ENCODE data around the gene FAM174B.
A peak's percentile ranks its signal among the peaks of the same experiment; 100 is the strongest.

The FAM174B gene

GRCh38 chr15:92662762-92663161 lies 7.2 kb upstream of the FAM174B start:
- H3K36me3 ChIP-seq (ENCODE audit: control insufficient read depth, insufficient read depth, low read length): no peaks in the 10 kb centered on the region
- no peaks in the 10 kb centered on the region for H3K27me3 ChIP-seq (ENCODE audit: control insufficient read depth, insufficient read depth, low read length)
- no peak overlapping the region for H3K4me3 ChIP-seq (ENCODE audit: low read length)
- peaks cover 9% of the 10 kb centered on the region for H3K4me1 ChIP-seq (ENCODE audit: control insufficient read depth, insufficient read depth, low read length)
- no peaks in the 10 kb centered on the region for H3K9me3 ChIP-seq (ENCODE audit: control insufficient read depth, low read length)
- no peak overlapping the region for H3K9ac ChIP-seq (ENCODE audit: low read length)

- Histone ChIP-seq H3K36me3 (ENCODE audit: control insufficient read depth, insufficient read depth, low read length) (no peaks in the 10 kb centered on the region), H3K4me1 (ENCODE audit: control insufficient read depth, insufficient read depth, low read length) (peaks cover under 1% of the 10 kb centered on the region), H3K9me3 (ENCODE audit: control insufficient read depth, low read length) (no peaks in the 10 kb centered on the region), H3K9ac (ENCODE audit: low read length) (no peak overlapping the region), H3K4me3 (ENCODE audit: low read length) (no peak overlapping the region), H3K27me3 (ENCODE audit: control insufficient read depth, insufficient read depth, low read length) (no peaks in the 10 kb centered on the region)
Measured at GRCh38 chr15:92661956-92662355, 6.4 kb upstream of the FAM174B start.

GRCh38 chr15:92661069-92661468 lies 5.5 kb upstream of the FAM174B start:
- peaks cover 6% of the 10 kb centered on the region for H3K4me1 ChIP-seq (ENCODE audit: control insufficient read depth, insufficient read depth, low read length)
- H3K36me3 ChIP-seq (ENCODE audit: control insufficient read depth, insufficient read depth, low read length): no peaks in the 10 kb centered on the region
- H3K4me3 ChIP-seq (ENCODE audit: low read length): no peak overlapping the region
- no peaks in the 10 kb centered on the region for H3K9me3 ChIP-seq (ENCODE audit: control insufficient read depth, low read length)
- H3K9ac ChIP-seq (ENCODE audit: low read length): no peak overlapping the region
- H3K27me3 ChIP-seq (ENCODE audit: control insufficient read depth, insufficient read depth, low read length): no peaks in the 10 kb centered on the region

- Histone ChIP-seq H3K4me1 (ENCODE audit: control insufficient read depth, insufficient read depth, low read length) (peaks cover 31% of the 10 kb centered on the region), H3K27me3 (ENCODE audit: control insufficient read depth, insufficient read depth, low read length) (no peaks in the 10 kb centered on the region), H3K4me3 (ENCODE audit: low read length) (no peak overlapping the region), H3K36me3 (ENCODE audit: control insufficient read depth, insufficient read depth, low read length) (no peaks in the 10 kb centered on the region), H3K9me3 (ENCODE audit: control insufficient read depth, low read length) (no peaks in the 10 kb centered on the region), H3K9ac (ENCODE audit: low read length) (no peak overlapping the region)
Measured at GRCh38 chr15:92657486-92657885, 1.9 kb upstream of the FAM174B start.

- H3K27me3 ChIP-seq (ENCODE audit: control insufficient read depth, insufficient read depth, low read length): no peaks in the 10 kb centered on the region
- peaks cover 36% of the 10 kb centered on the region for H3K4me1 ChIP-seq (ENCODE audit: control insufficient read depth, insufficient read depth, low read length)
- H3K9me3 ChIP-seq (ENCODE audit: control insufficient read depth, low read length): no peaks in the 10 kb centered on the region
- no peaks in the 10 kb centered on the region for H3K36me3 ChIP-seq (ENCODE audit: control insufficient read depth, insufficient read depth, low read length)
- H3K9ac ChIP-seq (ENCODE audit: low read length): peak overlapping the region; percentile 78
- H3K4me3 ChIP-seq (ENCODE audit: low read length): peak overlapping the region; percentile 21
Measured at GRCh38 chr15:92656089-92656488, 514 bp upstream of the FAM174B start.

GRCh38 chr15:92654662-92655061 lies 913 bp downstream of the FAM174B start:
- H3K4me3 ChIP-seq (ENCODE audit: low read length): no peak overlapping the region
- H3K9ac ChIP-seq (ENCODE audit: low read length): peak overlapping the region; percentile 78
- H3K4me1 ChIP-seq (ENCODE audit: control insufficient read depth, insufficient read depth, low read length): peaks cover 41% of the 10 kb centered on the region
- no peaks in the 10 kb centered on the region for H3K27me3 ChIP-seq (ENCODE audit: control insufficient read depth, insufficient read depth, low read length)
- H3K9me3 ChIP-seq (ENCODE audit: control insufficient read depth, low read length): no peaks in the 10 kb centered on the region
- H3K36me3 ChIP-seq (ENCODE audit: control insufficient read depth, insufficient read depth, low read length): no peaks in the 10 kb centered on the region

GRCh38 chr15:92653836-92654539 lies 1.6 kb downstream of the FAM174B start:
- Histone ChIP-seq H3K36me3 (ENCODE audit: control insufficient read depth, insufficient read depth, low read length) (no peaks in the 10 kb centered on the region), H3K9me3 (ENCODE audit: control insufficient read depth, low read length) (no peaks in the 10 kb centered on the region), H3K4me1 (ENCODE audit: control insufficient read depth, insufficient read depth, low read length) (peaks cover 43% of the 10 kb centered on the region), H3K27me3 (ENCODE audit: control insufficient read depth, insufficient read depth, low read length) (no peaks in the 10 kb centered on the region), H3K9ac (ENCODE audit: low read length) (peak overlapping the region; percentile 78), H3K4me3 (ENCODE audit: low read length) (peak overlapping the region; percentile 21)

- Histone ChIP-seq H3K27me3 (ENCODE audit: control insufficient read depth, insufficient read depth, low read length) (no peaks in the 10 kb centered on the region), H3K4me3 (ENCODE audit: low read length) (peak overlapping the region; percentile 21), H3K9me3 (ENCODE audit: control insufficient read depth, low read length) (no peaks in the 10 kb centered on the region), H3K9ac (ENCODE audit: low read length) (peak overlapping the region; percentile 33), H3K36me3 (ENCODE audit: control insufficient read depth, insufficient read depth, low read length) (no peaks in the 10 kb centered on the region), H3K4me1 (ENCODE audit: control insufficient read depth, insufficient read depth, low read length) (peaks cover 49% of the 10 kb centered on the region)
Measured at GRCh38 chr15:92653366-92653765, 2.2 kb downstream of the FAM174B start.

- Histone ChIP-seq H3K4me3 (ENCODE audit: low read length) (no peak overlapping the region), H3K27me3 (ENCODE audit: control insufficient read depth, insufficient read depth, low read length) (no peaks in the 10 kb centered on the region), H3K9me3 (ENCODE audit: control insufficient read depth, low read length) (no peaks in the 10 kb centered on the region), H3K9ac (ENCODE audit: low read length) (no peak overlapping the region), H3K4me1 (ENCODE audit: control insufficient read depth, insufficient read depth, low read length) (peaks cover 56% of the 10 kb centered on the region), H3K36me3 (ENCODE audit: control insufficient read depth, insufficient read depth, low read length) (no peaks in the 10 kb centered on the region)
Measured at GRCh38 chr15:92652576-92652966, 3.0 kb downstream of the FAM174B start.

GRCh38 chr15:92651877-92652575 lies 3.5 kb downstream of the FAM174B start:
- Histone ChIP-seq H3K4me1 (ENCODE audit: control insufficient read depth, insufficient read depth, low read length) (peaks cover 61% of the 10 kb centered on the region), H3K4me3 (ENCODE audit: low read length) (no peak overlapping the region), H3K9me3 (ENCODE audit: control insufficient read depth, low read length) (no peaks in the 10 kb centered on the region), H3K27me3 (ENCODE audit: control insufficient read depth, insufficient read depth, low read length) (no peaks in the 10 kb centered on the region), H3K36me3 (ENCODE audit: control insufficient read depth, insufficient read depth, low read length) (no peaks in the 10 kb centered on the region), H3K9ac (ENCODE audit: low read length) (peak overlapping the region; percentile 2)

GRCh38 chr15:92650966-92651365 lies 4.6 kb downstream of the FAM174B start:
- Histone ChIP-seq H3K27me3 (ENCODE audit: control insufficient read depth, insufficient read depth, low read length) (no peaks in the 10 kb centered on the region), H3K4me3 (ENCODE audit: low read length) (no peak overlapping the region), H3K36me3 (ENCODE audit: control insufficient read depth, insufficient read depth, low read length) (no peaks in the 10 kb centered on the region), H3K4me1 (ENCODE audit: control insufficient read depth, insufficient read depth, low read length) (peaks cover 63% of the 10 kb centered on the region), H3K9ac (ENCODE audit: low read length) (no peak overlapping the region), H3K9me3 (ENCODE audit: control insufficient read depth, low read length) (no peaks in the 10 kb centered on the region)

- peaks cover 67% of the 10 kb centered on the region for H3K4me1 ChIP-seq (ENCODE audit: control insufficient read depth, insufficient read depth, low read length)
- no peak overlapping the region for H3K9ac ChIP-seq (ENCODE audit: low read length)
- H3K36me3 ChIP-seq (ENCODE audit: control insufficient read depth, insufficient read depth, low read length): no peaks in the 10 kb centered on the region
- no peaks in the 10 kb centered on the region for H3K27me3 ChIP-seq (ENCODE audit: control insufficient read depth, insufficient read depth, low read length)
- no peak overlapping the region for H3K4me3 ChIP-seq (ENCODE audit: low read length)
- no peaks in the 10 kb centered on the region for H3K9me3 ChIP-seq (ENCODE audit: control insufficient read depth, low read length)
Measured at GRCh38 chr15:92650256-92650655, 5.3 kb downstream of the FAM174B start.
